Endothelial cell of umbilical vein (primary cell): ENCODE data around the gene LPP. TPM values are rescaled to one million over a fixed set of nuclear protein-coding genes. Genes with fewer than 3 reads are reported as not detected.

Source experiments
- BruUV-seq: library from RNA; stranded (reverse); fragments of 400-500 nt; replicated peaks from 2 replicates; lab custom pipeline; 2021; lab: Mats Ljungman, UMichigan
- CTCF ChIA-PET: fragments of 300-600, 350-600 bp; sonication (Branson Sonifier 250); formaldehyde crosslinking; loops from one replicate; lab custom pipeline; 2021; ENCODE audit warnings: antibody characterized with exemption, inconsistent platforms; lab: Charles Lee
- POLR2A ChIA-PET: fragments of 300-600, 350-600 bp; sonication (Branson Sonifier 250); formaldehyde crosslinking; loops from one replicate; lab custom pipeline; 2021; ENCODE audit warnings: antibody characterized with exemption, inconsistent platforms; lab: Charles Lee
- DNase-seq: peaks from one replicate; pipeline ENCODE4 v3.0.0-alpha.2; 2011; ENCODE audit warnings: low read depth, low spot score
- FAIRE-seq: peaks from 2 replicates; lab custom pipeline; 2011; peaks lifted over from hg19 to GRCh38; lab: Jason Lieb, UNC
- H2AFZ ChIP-seq: 2 replicates; pipeline ENCODE4 v1.6.0; 2012; ENCODE audit warnings: low read depth, low read length, control low read depth, inconsistent platforms
- H3K27ac ChIP-seq: 2 replicates; pipeline ENCODE4 v1.5.1; 2011; ENCODE audit warnings: low read depth, mild to moderate bottlenecking, control low read depth, low read length, moderate library complexity; ENCODE audit not compliant: insufficient read depth
- H3K27me3 ChIP-seq, 2 experiments: 2 replicates each; pipeline versions ENCODE4 v1.6.0 to v1.6.1; 2011; ENCODE audit warnings: low read length in 2 of 2, mixed read lengths in 1 of 2; ENCODE audit not compliant: control insufficient read depth in 2 of 2, insufficient read depth in 2 of 2
- H3K36me3 ChIP-seq, 2 experiments: 2 replicates in 1 of 2; 3 replicates in 1 of 2; pipeline ENCODE4 v1.5.1; 2011; ENCODE audit warnings: low read length in 2 of 2, mild to moderate bottlenecking in 1 of 2, moderate library complexity in 1 of 2; ENCODE audit not compliant: control insufficient read depth in 2 of 2, insufficient read depth in 2 of 2; ENCODE audit errors: extremely low read depth in 1 of 2
- H3K4me1 ChIP-seq: 3 replicates; pipeline ENCODE4 v1.5.1; 2011; ENCODE audit warnings: mild to moderate bottlenecking, low read length; ENCODE audit not compliant: control insufficient read depth, insufficient read depth; ENCODE audit errors: extremely low read depth
- H3K4me2 ChIP-seq: 2 replicates; pipeline ENCODE4 v1.6.1; 2011; ENCODE audit warnings: low read length, control low read depth, mixed read lengths; ENCODE audit not compliant: insufficient read depth
- H3K4me3 ChIP-seq, 3 experiments: fragments of 200-600 bp in 1 of 3; sonication (generic), shearing (Covaris generic) in 1 of 3; replicated peaks in 1 of 3; 2 replicates each; pipeline ENCODE4 v1.5.1; 2011 to 2016; ENCODE audit warnings: control low read depth in 3 of 3, low read length in 3 of 3, mild to moderate bottlenecking in 2 of 3, inconsistent platforms in 1 of 3, low read depth in 1 of 3, moderate library complexity in 1 of 3; ENCODE audit not compliant: insufficient read depth in 1 of 3
- H3K79me2 ChIP-seq: 2 replicates; pipeline ENCODE4 v1.6.0; 2012; ENCODE audit warnings: low read length, inconsistent platforms; ENCODE audit not compliant: control insufficient read depth, insufficient read depth
- H3K9ac ChIP-seq: replicated peaks from 2 replicates; pipeline ENCODE3; 2011; ENCODE audit warnings: low read length, control low read depth; ENCODE audit not compliant: insufficient read depth; ENCODE audit errors: extremely low read depth
- H3K9me1 ChIP-seq: replicated peaks from 3 replicates; pipeline ENCODE4 v1.6.0; 2011; ENCODE audit warnings: mild to moderate bottlenecking, low read length; ENCODE audit not compliant: control insufficient read depth, insufficient read depth; ENCODE audit errors: extremely low read depth
- H3K9me3 ChIP-seq: replicated peaks from 2 replicates; pipeline ENCODE4 v1.5.1; 2012; ENCODE audit warnings: low read length, inconsistent platforms; ENCODE audit not compliant: control insufficient read depth, insufficient read depth
- H4K20me1 ChIP-seq: replicated peaks from 2 replicates; pipeline ENCODE3; 2011; ENCODE audit warnings: mild to moderate bottlenecking, low read length; ENCODE audit not compliant: control insufficient read depth, insufficient read depth; ENCODE audit errors: extremely low read depth
- CTCF ChIP-seq, 2 donors: IDR thresholded peaks; 1 replicate in 1 of 2; 2 replicates in 1 of 2; pipeline ENCODE4 v1.5.1; 2011; ENCODE audit warnings: low read length in 2 of 2, mild to moderate bottlenecking in 2 of 2, moderate library complexity in 2 of 2, control low read depth in 1 of 2, inconsistent platforms in 1 of 2, low read depth in 1 of 2; ENCODE audit not compliant: insufficient read depth in 1 of 2; ENCODE audit errors: extremely low read depth in 1 of 2
- EZH2 ChIP-seq: IDR thresholded peaks from 2 replicates; pipeline ENCODE4 v1.6.1; 2012; ENCODE audit warnings: borderline replicate concordance, low read depth, mild to moderate bottlenecking, moderate library complexity, low read length, inconsistent platforms; ENCODE audit not compliant: severe bottlenecking
- FOS ChIP-seq: IDR thresholded peaks from 2 replicates; pipeline ENCODE4 v1.6.1; 2011; ENCODE audit warnings: mild to moderate bottlenecking, low read length, moderate library complexity, borderline replicate concordance; ENCODE audit not compliant: insufficient read depth
- GATA2 ChIP-seq: IDR thresholded peaks from 2 replicates; pipeline ENCODE4 v1.7.0; 2011; ENCODE audit warnings: low read depth, mild to moderate bottlenecking, moderate library complexity, mixed read lengths, low read length; ENCODE audit not compliant: insufficient read length, insufficient read depth
- JUN ChIP-seq: IDR thresholded peaks from 2 replicates; pipeline ENCODE4 v1.6.1; 2011; ENCODE audit warnings: borderline replicate concordance, low read depth; ENCODE audit not compliant: insufficient read length, insufficient read depth
- MAX ChIP-seq: IDR thresholded peaks from 2 replicates; pipeline ENCODE4 v1.6.1; 2011; ENCODE audit not compliant: insufficient read depth, insufficient read length
- MYC ChIP-seq: IDR thresholded peaks from one replicate; pipeline ENCODE4 v1.6.1; 2011; ENCODE audit warnings: mild to moderate bottlenecking, low read depth, low read length
- POLR2A ChIP-seq: IDR thresholded peaks from 2 replicates; pipeline ENCODE4 v1.6.1; 2012; ENCODE audit warnings: low read depth, mild to moderate bottlenecking, control low read depth, low read length
- POLR2AphosphoS5 ChIP-seq: IDR thresholded peaks from 2 replicates; pipeline ENCODE4 v1.6.1; 2012; ENCODE audit warnings: low read depth, mild to moderate bottlenecking, control low read depth, low read length, moderate library complexity; ENCODE audit not compliant: insufficient read depth
- dilution Hi-C: fragments of 300-500 bp; cut with MboI; formaldehyde crosslinking; loops from one replicate; pipeline ENCODE4 v1.15.0; 2019; ENCODE audit warnings: low sequenced_read_pairs; ENCODE audit not compliant: extremely low pct_ligation_motif_present
- intact Hi-C: fragments of 100-400 bp; cut with micrococcal nuclease; formaldehyde crosslinking; loops from one replicate; pipeline ENCODE4 v1.10.0; 2022
- polyA plus RNA-seq, 4 experiments: library from polyadenylated mRNA; depleted of rRNA in 3 of 4; stranded (reverse) in 3 of 4; unstranded in 1 of 4; fragments of >200 nt; gene quantifications; 2 replicates each; pipeline versions ENCODE4 v1.2.1 to v1.2.3, GENCODE V29; 2011 to 2012; ENCODE audit warnings: missing spikeins in 1 of 4
- total RNA-seq: library from RNA; stranded (reverse); gene quantifications from 2 replicates; pipeline ENCODE4 v1.2.3, GENCODE V29; 2021

The LPP gene
- total and polyA plus RNA-seq, 2 donors (not counting 3 experiments of a cell fraction or from before 2014, with no cell fraction given), result 16.9 to 153 TPM

- Histone ChIP-seq H3K4me1 (peaks cover 21% of the 10 kb centered on the region), H3K27ac (no peak overlapping the region), H4K20me1 (no peaks in the 10 kb centered on the region), H3K9me3 (no peaks in the 10 kb centered on the region), H3K4me2 (no peak overlapping the region), H3K4me3 (no peak overlapping the region), H3K9ac (no peak overlapping the region), H3K9me1 (no peaks in the 10 kb centered on the region), H3K79me2 (no peaks in the 10 kb centered on the region), H2AFZ (no peak overlapping the region), H3K27me3 (no peaks in the 10 kb centered on the region), H3K36me3 (peaks cover 0 to 5% of the 10 kb centered on the region in 2 experiments)
- dilution Hi-C loops, result no loop called here
- ChIA-PET POLR2A (no interaction called here), CTCF (interaction anchor here (1.2 kb wide), 1 partner anchor 779 kb away, joined by 3 read pairs; no protein-coding TSS in a partner anchor)
- no peak for TF ChIP-seq GATA2
- TF ChIP-seq EZH2, result no peak
- no peak for TF ChIP-seq MYC
- TF ChIP-seq JUN, result no peak
- TF ChIP-seq POLR2A, result no peak
- no peak for TF ChIP-seq FOS
- no peak for TF ChIP-seq POLR2AphosphoS5
- TF ChIP-seq MAX, result no peak
- TF ChIP-seq CTCF (IDR thresholded peaks at IDR 0.05; ENCODE audit: extremely low read depth in 1 of 2, insufficient read depth in 1 of 2, low read depth in 1 of 2, low read length in 2 of 2), result no peak
- no TSS peak for BruUV-seq
- no peak for DNase-seq
- no peak for FAIRE-seq
- intact Hi-C loops, result no loop called here
Observed at GRCh38 chr3:188527389-188527788, 373.4 kb downstream of the LPP start.
